PC-3 (cell line): Measurements from ENCODE around the gene MPPED1.

Source experiments
- EZH2 ChIP-seq: fragments of 300-600 bp; sonication (generic); IDR thresholded peaks from one replicate; pipeline ENCODE4 v1.6.1; 2017; ENCODE audit warnings: antibody characterized with exemption, mild to moderate bottlenecking, low read length; ENCODE audit not compliant: unreplicated experiment
- EZH2phosphoT487 ChIP-seq: fragments of 300-600 bp; sonication (generic); IDR thresholded peaks from 2 replicates; pipeline ENCODE4 v1.6.1; 2018; ENCODE audit warnings: mild to moderate bottlenecking, antibody characterized with exemption, low read length, borderline replicate concordance
- TF ChIP-seq, protein P1 (sequence below): fragments of 300-600 bp; sonication (generic); conservative IDR thresholded peaks from 2 replicates; pipeline ENCODE4 v1.5.1; 2017; ENCODE audit warnings: antibody characterized with exemption, low read depth, mild to moderate bottlenecking, low read length

DNA sequence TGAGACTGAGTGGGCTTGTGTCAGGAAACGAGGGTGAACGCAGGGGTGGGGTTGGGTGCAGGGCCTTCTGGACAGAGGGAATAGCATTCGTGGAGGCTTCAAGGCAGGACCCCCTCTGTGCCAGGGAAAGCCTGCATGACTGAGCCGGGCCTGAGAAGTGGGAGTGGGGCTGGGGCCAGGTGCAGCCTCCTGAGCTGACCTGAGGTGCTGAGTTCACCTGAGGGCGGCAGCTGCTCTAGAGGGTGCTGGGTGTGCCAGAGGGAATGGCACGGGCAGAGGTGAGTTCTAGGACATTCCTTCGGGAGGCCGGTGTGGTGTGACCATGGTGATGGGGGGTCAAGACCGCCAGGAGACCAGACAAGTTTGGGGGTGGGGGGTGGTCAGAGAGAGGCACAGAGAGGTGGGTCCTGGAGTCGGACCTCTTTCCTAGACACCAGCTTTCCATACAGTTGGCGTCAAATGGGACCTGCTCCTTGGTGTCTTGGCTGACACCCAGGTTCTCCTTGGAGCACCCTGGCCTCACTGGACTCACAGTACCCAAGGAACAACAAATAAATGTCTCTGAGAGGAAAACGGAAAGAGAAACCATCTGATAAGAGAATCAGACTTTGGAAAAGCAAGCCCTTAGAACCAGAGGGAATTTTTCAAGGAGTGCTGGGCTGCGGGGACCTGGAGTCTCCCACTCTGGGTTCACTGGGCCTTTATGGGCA lies 7.7 kb downstream of the MPPED1 start:
- TF ChIP-seq, protein P1, sequence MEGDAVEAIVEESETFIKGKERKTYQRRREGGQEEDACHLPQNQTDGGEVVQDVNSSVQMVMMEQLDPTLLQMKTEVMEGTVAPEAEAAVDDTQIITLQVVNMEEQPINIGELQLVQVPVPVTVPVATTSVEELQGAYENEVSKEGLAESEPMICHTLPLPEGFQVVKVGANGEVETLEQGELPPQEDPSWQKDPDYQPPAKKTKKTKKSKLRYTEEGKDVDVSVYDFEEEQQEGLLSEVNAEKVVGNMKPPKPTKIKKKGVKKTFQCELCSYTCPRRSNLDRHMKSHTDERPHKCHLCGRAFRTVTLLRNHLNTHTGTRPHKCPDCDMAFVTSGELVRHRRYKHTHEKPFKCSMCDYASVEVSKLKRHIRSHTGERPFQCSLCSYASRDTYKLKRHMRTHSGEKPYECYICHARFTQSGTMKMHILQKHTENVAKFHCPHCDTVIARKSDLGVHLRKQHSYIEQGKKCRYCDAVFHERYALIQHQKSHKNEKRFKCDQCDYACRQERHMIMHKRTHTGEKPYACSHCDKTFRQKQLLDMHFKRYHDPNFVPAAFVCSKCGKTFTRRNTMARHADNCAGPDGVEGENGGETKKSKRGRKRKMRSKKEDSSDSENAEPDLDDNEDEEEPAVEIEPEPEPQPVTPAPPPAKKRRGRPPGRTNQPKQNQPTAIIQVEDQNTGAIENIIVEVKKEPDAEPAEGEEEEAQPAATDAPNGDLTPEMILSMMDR = no peak
- TF ChIP-seq EZH2 (no peak), EZH2phosphoT487 (no peak)
